Liver (tissue), 9 donors: Measurements from ENCODE around the gene ZNF484. TPM values are rescaled to one million over a fixed set of nuclear protein-coding genes. Genes with fewer than 3 reads are reported as not detected.

ENCODE experiments used
- DNase-seq: peaks from one replicate; pipeline ENCODE4 v3.0.0-alpha.2; 2017; ENCODE audit warnings: low spot score
- H3K27ac ChIP-seq, 2 donors: one replicate each; pipeline ENCODE4 v1.7.0; 2013; ENCODE audit warnings: inconsistent platforms in 2 of 2, low read length in 2 of 2, control low read depth in 1 of 2, low read depth in 1 of 2, mild to moderate bottlenecking in 1 of 2
- H3K27me3 ChIP-seq, 4 donors: one replicate each; pipeline versions ENCODE4 v1.6.1 to v1.7.0; 2013; ENCODE audit warnings: low read length in 3 of 4, inconsistent platforms in 1 of 4, mild to moderate bottlenecking in 1 of 4, moderate library complexity in 1 of 4; ENCODE audit not compliant: control insufficient read depth in 4 of 4, insufficient read depth in 4 of 4
- H3K36me3 ChIP-seq, 4 donors: one replicate each; pipeline versions ENCODE4 v1.6.1 to v1.7.0; 2013; ENCODE audit warnings: low read length in 3 of 4, mild to moderate bottlenecking in 3 of 4, low read depth in 1 of 4, moderate library complexity in 1 of 4; ENCODE audit not compliant: control insufficient read depth in 4 of 4, insufficient read depth in 3 of 4
- H3K4me1 ChIP-seq, 4 donors: one replicate each; pipeline versions ENCODE4 v1.6.1 to v1.7.0; 2013; ENCODE audit warnings: low read length in 3 of 4, mild to moderate bottlenecking in 3 of 4, moderate library complexity in 1 of 4; ENCODE audit not compliant: control insufficient read depth in 4 of 4, insufficient read depth in 4 of 4
- H3K4me3 ChIP-seq, 3 donors: one replicate each; pipeline versions ENCODE4 v1.6.1 to v1.7.0; 2013; ENCODE audit warnings: low read length in 3 of 3, control low read depth in 1 of 3, low read depth in 1 of 3, mild to moderate bottlenecking in 1 of 3
- H3K9ac ChIP-seq, 2 donors: one replicate each; pipeline ENCODE4 v1.7.0; 2013; ENCODE audit warnings: low read length in 2 of 2, mild to moderate bottlenecking in 2 of 2, moderate library complexity in 2 of 2, control low read depth in 1 of 2, low read depth in 1 of 2
- H3K9me3 ChIP-seq, 4 donors: one replicate each; pipeline versions ENCODE4 v1.6.1 to v1.7.0; 2013; ENCODE audit warnings: low read length in 3 of 4; ENCODE audit not compliant: control insufficient read depth in 4 of 4
- EGR1 ChIP-seq, 2 donors: IDR thresholded peaks; 2 replicates each; pipeline ENCODE4 v1.6.1; 2016 to 2018; ENCODE audit warnings: antibody characterized with exemption in 2 of 2, low read depth in 2 of 2
- FOXA1 ChIP-seq: IDR thresholded peaks from 2 replicates; pipeline ENCODE4 v1.6.1; 2016; ENCODE audit warnings: antibody characterized with exemption
- FOXA2 ChIP-seq: IDR thresholded peaks from 2 replicates; pipeline ENCODE4 v1.6.1; 2016; ENCODE audit warnings: antibody characterized with exemption
- GABPA ChIP-seq, 2 donors: IDR thresholded peaks in 1 of 2; conservative IDR thresholded peaks in 1 of 2; 2 replicates each; pipeline ENCODE4 v1.6.1; 2016; ENCODE audit warnings: antibody characterized with exemption in 2 of 2, mild to moderate bottlenecking in 1 of 2, moderate library complexity in 1 of 2
- HNF4A ChIP-seq, 2 donors: conservative IDR thresholded peaks; 2 replicates each; pipeline ENCODE4 v1.6.1; 2016; ENCODE audit warnings: antibody characterized with exemption in 2 of 2, mild to moderate bottlenecking in 2 of 2
- HNF4G ChIP-seq: IDR thresholded peaks from 2 replicates; pipeline ENCODE4 v1.6.1; 2016; ENCODE audit warnings: antibody characterized with exemption
- JUND ChIP-seq, 2 donors: IDR thresholded peaks; 2 replicates each; pipeline ENCODE4 v1.6.1; 2016; ENCODE audit warnings: antibody characterized with exemption in 2 of 2
- NR2F2 ChIP-seq: IDR thresholded peaks from 2 replicates; pipeline ENCODE4 v1.6.1; 2016; ENCODE audit warnings: antibody characterized with exemption
- RAD21 ChIP-seq, 2 donors: IDR thresholded peaks; 2 replicates each; pipeline ENCODE4 v1.6.1; 2016; ENCODE audit warnings: antibody characterized with exemption in 2 of 2, mild to moderate bottlenecking in 2 of 2
- RXRA ChIP-seq, 2 donors: IDR thresholded peaks; 2 replicates each; pipeline ENCODE4 v1.6.1; 2017 to 2018; ENCODE audit warnings: antibody characterized with exemption in 2 of 2, mild to moderate bottlenecking in 1 of 2
- SP1 ChIP-seq: IDR thresholded peaks from 2 replicates; pipeline ENCODE4 v1.6.1; 2018; ENCODE audit warnings: antibody characterized with exemption, mild to moderate bottlenecking
- TAF1 ChIP-seq: conservative IDR thresholded peaks from 2 replicates; pipeline ENCODE4 v1.6.1; 2016; ENCODE audit warnings: antibody characterized with exemption, mild to moderate bottlenecking
- YY1 ChIP-seq: IDR thresholded peaks from 2 replicates; pipeline ENCODE4 v1.6.1; 2016; ENCODE audit warnings: antibody characterized with exemption, mild to moderate bottlenecking
- WGBS: extraction: QIAGEN DNeasy Blood & Tissue Kit; methylation state at CpG from one replicate; pipeline ENCODE4 v1.1.7; 2013; 5-methylcytosine and 5-hydroxymethylcytosine counted together
- polyA plus RNA-seq, 2 donors: library from polyadenylated mRNA; stranded (reverse) in 1 of 2; unstranded in 1 of 2; fragments of 200-250 nt in 1 of 2; fragments of >200 nt in 1 of 2; fragmentation: Nextera tagmentation in 1 of 2; extraction: Ambion mirVana in 1 of 2; gene quantifications; one replicate each; pipeline versions ENCODE4 v1.2.1 to v1.2.3, GENCODE V29; 2013 to 2015
- total RNA-seq, 2 donors: library from RNA; depleted of rRNA; stranded (reverse); fragments of >200 nt; gene quantifications; one replicate each; pipeline ENCODE4 v1.2.3, GENCODE V29; 2014
- TF ChIP-seq, protein P1 (sequence below): fragments of 150-350 bp; IDR thresholded peaks from 2 replicates; pipeline ENCODE4 v1.5.1; 2017; ENCODE audit warnings: improper control_type of control experiment, low read depth, low read length; ENCODE audit not compliant: missing input control
- TF ChIP-seq, protein P2 (sequence below): IDR thresholded peaks from 2 replicates; pipeline ENCODE4 v1.6.1; 2016; ENCODE audit warnings: antibody characterized with exemption
- TF ChIP-seq, protein P3 (sequence below): IDR thresholded peaks from 2 replicates; pipeline ENCODE4 v1.6.1; 2016; ENCODE audit warnings: antibody characterized with exemption
- TF ChIP-seq, protein P4 (sequence below): IDR thresholded peaks from 2 replicates; pipeline ENCODE4 v1.6.1; 2016; ENCODE audit warnings: antibody characterized with exemption, mild to moderate bottlenecking
- TF ChIP-seq, protein P5 (sequence below): IDR thresholded peaks from 2 replicates; pipeline ENCODE4 v1.6.1; 2016; ENCODE audit warnings: antibody characterized with exemption
- donor health status: healthy.
- donor health status: healthy.
- donor health status: healthy.
- donor health status: healthy.
- donor health status: healthy.

Gene ZNF484
- total and polyA plus RNA-seq, 4 donors: 0.83 to 7.2 (median 3.7) TPM

DNA sequence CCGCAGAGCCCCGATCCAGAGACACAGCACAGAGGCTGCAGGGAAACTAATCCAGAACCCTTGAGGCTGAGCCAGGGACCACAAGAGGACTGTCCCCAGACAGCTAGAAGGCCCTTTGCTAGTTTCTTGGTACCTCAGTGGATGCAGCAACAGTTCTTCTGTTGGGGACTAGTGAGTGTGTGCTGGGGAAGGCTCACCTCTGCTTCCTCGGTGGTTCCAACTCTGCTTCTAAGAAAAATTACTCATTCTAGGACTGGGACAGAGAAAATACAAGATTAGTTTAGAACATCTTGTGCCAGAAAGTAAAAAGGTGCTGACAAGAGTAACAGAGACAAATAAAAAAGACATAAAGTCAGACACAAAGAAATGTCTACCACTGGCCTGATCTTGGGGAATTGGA lies 19.5 kb upstream of the ZNF484 start:
- TF ChIP-seq RXRA (IDR thresholded peaks at IDR 0.05): no peak
- TF ChIP-seq EGR1 (IDR thresholded peaks at IDR 0.05; ENCODE audit: low read depth in 2 of 2): no peak
- TF ChIP-seq FOXA1: no peak
- TF ChIP-seq JUND (IDR thresholded peaks at IDR 0.05): no peak
- TF ChIP-seq NR2F2: no peak
- TF ChIP-seq, protein P1, sequence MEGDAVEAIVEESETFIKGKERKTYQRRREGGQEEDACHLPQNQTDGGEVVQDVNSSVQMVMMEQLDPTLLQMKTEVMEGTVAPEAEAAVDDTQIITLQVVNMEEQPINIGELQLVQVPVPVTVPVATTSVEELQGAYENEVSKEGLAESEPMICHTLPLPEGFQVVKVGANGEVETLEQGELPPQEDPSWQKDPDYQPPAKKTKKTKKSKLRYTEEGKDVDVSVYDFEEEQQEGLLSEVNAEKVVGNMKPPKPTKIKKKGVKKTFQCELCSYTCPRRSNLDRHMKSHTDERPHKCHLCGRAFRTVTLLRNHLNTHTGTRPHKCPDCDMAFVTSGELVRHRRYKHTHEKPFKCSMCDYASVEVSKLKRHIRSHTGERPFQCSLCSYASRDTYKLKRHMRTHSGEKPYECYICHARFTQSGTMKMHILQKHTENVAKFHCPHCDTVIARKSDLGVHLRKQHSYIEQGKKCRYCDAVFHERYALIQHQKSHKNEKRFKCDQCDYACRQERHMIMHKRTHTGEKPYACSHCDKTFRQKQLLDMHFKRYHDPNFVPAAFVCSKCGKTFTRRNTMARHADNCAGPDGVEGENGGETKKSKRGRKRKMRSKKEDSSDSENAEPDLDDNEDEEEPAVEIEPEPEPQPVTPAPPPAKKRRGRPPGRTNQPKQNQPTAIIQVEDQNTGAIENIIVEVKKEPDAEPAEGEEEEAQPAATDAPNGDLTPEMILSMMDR: no peak
- TF ChIP-seq SP1: no peak
- no peak for TF ChIP-seq YY1
- TF ChIP-seq, protein P2, sequence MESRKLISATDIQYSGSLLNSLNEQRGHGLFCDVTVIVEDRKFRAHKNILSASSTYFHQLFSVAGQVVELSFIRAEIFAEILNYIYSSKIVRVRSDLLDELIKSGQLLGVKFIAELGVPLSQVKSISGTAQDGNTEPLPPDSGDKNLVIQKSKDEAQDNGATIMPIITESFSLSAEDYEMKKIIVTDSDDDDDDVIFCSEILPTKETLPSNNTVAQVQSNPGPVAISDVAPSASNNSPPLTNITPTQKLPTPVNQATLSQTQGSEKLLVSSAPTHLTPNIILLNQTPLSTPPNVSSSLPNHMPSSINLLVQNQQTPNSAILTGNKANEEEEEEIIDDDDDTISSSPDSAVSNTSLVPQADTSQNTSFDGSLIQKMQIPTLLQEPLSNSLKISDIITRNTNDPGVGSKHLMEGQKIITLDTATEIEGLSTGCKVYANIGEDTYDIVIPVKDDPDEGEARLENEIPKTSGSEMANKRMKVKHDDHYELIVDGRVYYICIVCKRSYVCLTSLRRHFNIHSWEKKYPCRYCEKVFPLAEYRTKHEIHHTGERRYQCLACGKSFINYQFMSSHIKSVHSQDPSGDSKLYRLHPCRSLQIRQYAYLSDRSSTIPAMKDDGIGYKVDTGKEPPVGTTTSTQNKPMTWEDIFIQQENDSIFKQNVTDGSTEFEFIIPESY: no peak
- TF ChIP-seq, protein P3, sequence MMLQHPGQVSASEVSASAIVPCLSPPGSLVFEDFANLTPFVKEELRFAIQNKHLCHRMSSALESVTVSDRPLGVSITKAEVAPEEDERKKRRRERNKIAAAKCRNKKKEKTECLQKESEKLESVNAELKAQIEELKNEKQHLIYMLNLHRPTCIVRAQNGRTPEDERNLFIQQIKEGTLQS: no peak
- TF ChIP-seq, protein P4, sequence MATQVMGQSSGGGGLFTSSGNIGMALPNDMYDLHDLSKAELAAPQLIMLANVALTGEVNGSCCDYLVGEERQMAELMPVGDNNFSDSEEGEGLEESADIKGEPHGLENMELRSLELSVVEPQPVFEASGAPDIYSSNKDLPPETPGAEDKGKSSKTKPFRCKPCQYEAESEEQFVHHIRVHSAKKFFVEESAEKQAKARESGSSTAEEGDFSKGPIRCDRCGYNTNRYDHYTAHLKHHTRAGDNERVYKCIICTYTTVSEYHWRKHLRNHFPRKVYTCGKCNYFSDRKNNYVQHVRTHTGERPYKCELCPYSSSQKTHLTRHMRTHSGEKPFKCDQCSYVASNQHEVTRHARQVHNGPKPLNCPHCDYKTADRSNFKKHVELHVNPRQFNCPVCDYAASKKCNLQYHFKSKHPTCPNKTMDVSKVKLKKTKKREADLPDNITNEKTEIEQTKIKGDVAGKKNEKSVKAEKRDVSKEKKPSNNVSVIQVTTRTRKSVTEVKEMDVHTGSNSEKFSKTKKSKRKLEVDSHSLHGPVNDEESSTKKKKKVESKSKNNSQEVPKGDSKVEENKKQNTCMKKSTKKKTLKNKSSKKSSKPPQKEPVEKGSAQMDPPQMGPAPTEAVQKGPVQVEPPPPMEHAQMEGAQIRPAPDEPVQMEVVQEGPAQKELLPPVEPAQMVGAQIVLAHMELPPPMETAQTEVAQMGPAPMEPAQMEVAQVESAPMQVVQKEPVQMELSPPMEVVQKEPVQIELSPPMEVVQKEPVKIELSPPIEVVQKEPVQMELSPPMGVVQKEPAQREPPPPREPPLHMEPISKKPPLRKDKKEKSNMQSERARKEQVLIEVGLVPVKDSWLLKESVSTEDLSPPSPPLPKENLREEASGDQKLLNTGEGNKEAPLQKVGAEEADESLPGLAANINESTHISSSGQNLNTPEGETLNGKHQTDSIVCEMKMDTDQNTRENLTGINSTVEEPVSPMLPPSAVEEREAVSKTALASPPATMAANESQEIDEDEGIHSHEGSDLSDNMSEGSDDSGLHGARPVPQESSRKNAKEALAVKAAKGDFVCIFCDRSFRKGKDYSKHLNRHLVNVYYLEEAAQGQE: no peak
- TF ChIP-seq GABPA (IDR thresholded peaks at IDR 0.05 in 1 of 2, conservative IDR thresholded peaks at IDR 0.05 in 1 of 2): no peak
- no peak for TF ChIP-seq TAF1
- no peak for TF ChIP-seq FOXA2
- TF ChIP-seq HNF4G: no peak
- TF ChIP-seq RAD21 (IDR thresholded peaks at IDR 0.05): no peak
- TF ChIP-seq, protein P5, sequence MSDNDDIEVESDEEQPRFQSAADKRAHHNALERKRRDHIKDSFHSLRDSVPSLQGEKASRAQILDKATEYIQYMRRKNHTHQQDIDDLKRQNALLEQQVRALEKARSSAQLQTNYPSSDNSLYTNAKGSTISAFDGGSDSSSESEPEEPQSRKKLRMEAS: no peak
- TF ChIP-seq HNF4A (conservative IDR thresholded peaks at IDR 0.05): no peak
- DNase-seq: no peak
- H3K4me1 ChIP-seq: no peaks in the 10 kb centered on the region
- no peaks in the 10 kb centered on the region for H3K9me3 ChIP-seq
- H3K27ac ChIP-seq: no peak overlapping the region
- no peak overlapping the region for H3K9ac ChIP-seq
- no peaks in the 10 kb centered on the region for H3K36me3 ChIP-seq
- WGBS: 94% methylated on average over 3 of the region's 3 CpGs
- no peak overlapping the region for H3K4me3 ChIP-seq
- no peaks in the 10 kb centered on the region for H3K27me3 ChIP-seq
